T-cell (primary cell): ENCODE results near the gene LRRC75A. TPM values are rescaled to one million over a fixed set of nuclear protein-coding genes. Genes with fewer than 3 reads are reported as not detected.
"Not testable (repeated sequence)": the region's sequence is repeated elsewhere in the genome, so short reads cannot be mapped to it uniquely, and the experiment has no call there.

Source experiments
- ATAC-seq, 4 experiments: fragments of 200-7000 bp in 3 of 4; fragments of 150-1000 bp in 1 of 4; cut with Tn5 transposase; replicated peaks in 1 of 4; 1 replicate in 3 of 4; 2 replicates in 1 of 4; pipeline ENCODE4 v1.10.0; 2021; ENCODE audit warnings: moderate library complexity in 3 of 4, mild to moderate bottlenecking in 2 of 4, moderate number of reproducible peaks in 1 of 4
- CTCF ChIA-PET, 2 donors: fragments of 300-600 bp; sonication (Branson Sonifier 250); formaldehyde crosslinking; loops; one replicate each; lab custom pipeline; 2022; ENCODE audit warnings: antibody characterized with exemption in 2 of 2; lab: Charles Lee
- POLR2A ChIA-PET, 2 donors: fragments of 300-600 bp; sonication (Branson Sonifier 250); formaldehyde crosslinking; loops; one replicate each; lab custom pipeline; 2022; ENCODE audit warnings: antibody characterized with exemption in 2 of 2; lab: Charles Lee
- DNase-seq, 35 experiments: peaks; one replicate each; pipeline versions ENCODE4 v3.0.0 to v3.0.0-alpha.2; 2013 to 2023
- H3K27ac ChIP-seq: one replicate; pipeline ENCODE4 v1.5.1; 2013; ENCODE audit warnings: low read length
- H3K27me3 ChIP-seq, 2 experiments: replicated peaks in 1 of 2; 1 replicate in 1 of 2; 2 replicates in 1 of 2; pipeline versions ENCODE4 v1.6.1 to v1.7.0; 2013; ENCODE audit warnings: low read length in 1 of 2, mixed read lengths in 1 of 2; ENCODE audit not compliant: control insufficient read depth in 2 of 2, insufficient read depth in 2 of 2; ENCODE audit errors: extremely low read depth in 1 of 2
- H3K36me3 ChIP-seq, 2 donors: 1 replicate in 1 of 2; 2 replicates in 1 of 2; pipeline versions ENCODE4 v1.6.1 to v1.7.0; 2013; ENCODE audit warnings: low read length in 1 of 2; ENCODE audit not compliant: control insufficient read depth in 2 of 2, insufficient read depth in 1 of 2; ENCODE audit errors: extremely low read depth in 1 of 2
- H3K4me1 ChIP-seq, 2 experiments: 1 replicate in 1 of 2; 2 replicates in 1 of 2; pipeline versions ENCODE4 v1.6.1 to v1.7.0; 2013; ENCODE audit warnings: low read length in 2 of 2, mixed read lengths in 1 of 2; ENCODE audit not compliant: insufficient read depth in 2 of 2, control insufficient read depth in 1 of 2; ENCODE audit errors: extremely low read depth in 1 of 2
- H3K4me3 ChIP-seq, 2 donors: 1 replicate in 1 of 2; 2 replicates in 1 of 2; pipeline versions ENCODE4 v1.5.1 to v1.7.0; 2013; ENCODE audit warnings: mild to moderate bottlenecking in 2 of 2, low read length in 1 of 2, moderate library complexity in 1 of 2; ENCODE audit not compliant: control insufficient read depth in 1 of 2; ENCODE audit errors: extremely low read depth in 1 of 2
- H3K9me3 ChIP-seq: 2 replicates; pipeline ENCODE4 v1.7.0; 2013
- H3K27ac Mint-ChIP-seq, 2 donors: one replicate each; pipeline ENCODE4 v1.8.0; 2020 to 2021; ENCODE audit warnings: mild to moderate bottlenecking in 2 of 2, mixed read lengths in 2 of 2
- H3K27me3 Mint-ChIP-seq, 2 donors: one replicate each; pipeline ENCODE4 v1.8.0; 2021 to 2022; ENCODE audit warnings: mixed read lengths in 2 of 2
- H3K36me3 Mint-ChIP-seq: one replicate; pipeline ENCODE4 v1.8.0; 2021; ENCODE audit warnings: mixed read lengths
- H3K4me1 Mint-ChIP-seq, 3 donors: one replicate each; pipeline ENCODE4 v1.8.0; 2020 to 2022; ENCODE audit warnings: mixed read lengths in 3 of 3, mild to moderate bottlenecking in 1 of 3
- H3K4me3 Mint-ChIP-seq, 3 donors: one replicate each; pipeline ENCODE4 v1.8.0; 2020 to 2022; ENCODE audit warnings: mild to moderate bottlenecking in 3 of 3, mixed read lengths in 3 of 3, moderate library complexity in 3 of 3
- H3K9me3 Mint-ChIP-seq, 3 donors: one replicate each; pipeline ENCODE4 v1.8.0; 2020 to 2022; ENCODE audit warnings: mixed read lengths in 3 of 3
- WGBS: methylation state at CpG from one replicate; pipeline ENCODE4 v1.1.5; 2013; ENCODE audit warnings: missing lambda C conversion rate; ENCODE audit not compliant: insufficient coverage; 5-methylcytosine and 5-hydroxymethylcytosine counted together
- total RNA-seq, 35 experiments: library from RNA in 6 of 35; stranded (reverse) in 6 of 35; fragments of 120-200 nt in 1 of 35; gene quantifications; one replicate each; pipeline versions ENCODE4 v1.2.1 to v1.2.4 and lab custom pipeline; 2013 to 2026

Gene LRRC75A
- total RNA-seq, 5 donors from 2014 or later (not counting 1 experiment from before 2014, with no cell fraction given) = 3.5 to 7.8 (median 5.4) TPM

DNA sequence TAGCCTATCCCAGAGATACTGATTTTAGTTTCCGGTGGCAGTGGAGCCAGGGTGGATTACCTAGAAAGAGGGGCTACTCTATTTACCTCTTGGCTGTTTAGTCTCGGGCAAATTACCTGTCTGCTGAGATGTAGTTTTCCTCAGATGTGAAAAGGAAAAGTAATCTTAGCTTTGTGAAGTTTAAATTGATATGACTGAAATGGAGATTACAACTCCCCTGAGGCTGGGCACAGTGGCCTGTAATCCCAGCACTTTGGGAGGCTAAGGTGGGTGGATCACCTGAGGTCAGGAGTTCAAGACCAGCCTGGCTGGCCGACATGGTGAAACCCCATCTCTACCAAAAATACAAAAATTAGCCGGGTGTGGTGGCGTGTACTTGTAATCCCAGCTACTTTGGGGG lies 51.6 kb downstream of the LRRC75A start:
- peak overlapping the region; percentile 82 for H3K27ac ChIP-seq
- H3K4me3 ChIP-seq = peak overlapping the region; percentile 68 to 90
- H3K36me3 ChIP-seq = peaks cover 0 to 46% of the 10 kb centered on the region in 2 donors
- WGBS = no CpG with 5 or more reads among the region's 5 CpGs
- H3K27ac Mint-ChIP-seq = peak overlapping the region; percentile 97 to 98
- H3K27me3 ChIP-seq, H3K9me3 ChIP-seq, H3K9me3 Mint-ChIP-seq, POLR2A ChIA-PET, H3K27me3 Mint-ChIP-seq, ATAC-seq, DNase-seq: not testable (repeated sequence)
- H3K4me1 ChIP-seq = peaks cover 19 to 41% of the 10 kb centered on the region in 2 experiments
- H3K4me1 Mint-ChIP-seq = peaks cover 51 to 55% (median 55%) of the 10 kb centered on the region in 3 donors
- H3K4me3 Mint-ChIP-seq = peak overlapping the region; percentile 97 to 100 (median 97)
- H3K36me3 Mint-ChIP-seq = peaks cover 34% of the 10 kb centered on the region
- CTCF ChIA-PET = interaction anchor here in 1 of 2 donors (0.7 to 1.0 kb wide), 2 partner anchors 12 to 58 kb away, joined by 3 read pairs; no protein-coding TSS in a partner anchor

DNA sequence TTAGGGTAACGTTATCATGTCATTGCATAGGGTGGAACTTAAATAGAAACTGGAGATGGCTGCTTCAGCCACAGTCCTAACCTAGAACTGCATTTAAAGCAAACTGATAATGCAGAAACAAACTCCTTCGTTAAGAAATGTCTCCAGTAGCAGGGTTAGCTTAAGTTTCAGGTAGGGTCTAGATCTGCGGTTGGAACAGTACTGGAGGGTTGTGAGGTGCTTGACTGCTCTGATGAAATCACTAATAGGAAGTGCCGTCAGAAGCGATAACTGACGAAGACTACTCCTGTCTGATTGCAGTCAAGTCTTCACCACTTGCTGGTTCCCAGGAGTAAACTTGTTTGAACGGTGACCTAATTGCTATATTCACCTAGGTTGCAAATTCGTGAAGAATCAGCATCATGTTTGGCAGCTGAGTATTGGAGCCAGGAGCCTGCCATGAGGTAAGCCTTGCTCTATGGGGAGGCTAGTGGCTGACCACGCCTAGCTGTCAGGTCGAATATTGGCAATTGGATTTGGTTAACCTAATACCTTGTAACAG lies 52.1 kb downstream of the LRRC75A start:
- CTCF ChIA-PET = interaction anchor here (0.5 to 0.7 kb wide), 3 partner anchors 59 to 446 kb away, joined by 3 to 4 read pairs (median 3); no protein-coding TSS in a partner anchor
- peak overlapping the region; percentile 82 for H3K27ac ChIP-seq
- ATAC-seq (peak in 1 of 4 experiments; percentile 23), DNase-seq (peak in 29 of 35 experiments; percentile 6 to 69 (median 41))
- H3K36me3 ChIP-seq = peaks cover 0 to 45% of the 10 kb centered on the region in 2 donors
- peak overlapping the region; percentile 97 to 100 (median 97) for H3K4me3 Mint-ChIP-seq
- POLR2A ChIA-PET = no interaction called here
- no peaks in the 10 kb centered on the region for H3K27me3 ChIP-seq
- H3K4me1 ChIP-seq = peaks cover 19 to 41% of the 10 kb centered on the region in 2 experiments
- no peaks in the 10 kb centered on the region for H3K9me3 Mint-ChIP-seq
- peak overlapping the region; percentile 68 to 90 for H3K4me3 ChIP-seq
- H3K4me1 Mint-ChIP-seq = peaks cover 51 to 55% (median 55%) of the 10 kb centered on the region in 3 donors
- WGBS = 0% methylated on average over 6 of the region's 10 CpGs
- peaks cover 34% of the 10 kb centered on the region for H3K36me3 Mint-ChIP-seq
- peak overlapping the region; percentile 97 to 98 for H3K27ac Mint-ChIP-seq
- no peaks in the 10 kb centered on the region for H3K27me3 Mint-ChIP-seq
- H3K9me3 ChIP-seq = no peaks in the 10 kb centered on the region

DNA sequence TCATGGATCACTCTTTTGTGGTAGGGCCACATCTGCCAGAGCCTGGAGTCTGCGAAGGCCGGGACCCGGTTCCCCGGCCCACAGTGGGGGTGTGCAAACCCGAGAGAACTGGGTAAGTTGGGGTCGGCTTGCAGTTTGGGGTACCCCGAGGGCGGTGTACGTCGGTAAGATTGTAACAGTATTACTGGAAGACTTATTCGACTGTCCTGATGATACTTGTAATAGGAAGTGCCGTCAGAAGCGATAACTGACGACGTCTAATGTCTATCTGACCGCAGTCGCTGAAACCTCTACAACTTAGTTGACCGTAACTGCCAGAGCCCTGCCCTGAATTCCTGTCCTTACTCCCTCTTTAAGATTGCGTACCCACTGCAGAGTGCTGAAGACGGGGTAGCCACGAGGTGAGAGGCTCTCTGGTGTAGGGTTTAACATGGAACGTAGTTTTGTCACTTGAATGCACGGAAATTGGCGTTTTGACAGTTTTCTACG lies 52.6 kb downstream of the LRRC75A start:
- Mint-ChIP-seq H3K4me3 (peak overlapping the region; percentile 97 to 100 (median 97)), H3K27ac (peak overlapping the region; percentile 97 to 98), H3K4me1 (peaks cover 49 to 55% (median 55%) of the 10 kb centered on the region in 3 donors), H3K27me3 (no peaks in the 10 kb centered on the region), H3K36me3 (peaks cover 33% of the 10 kb centered on the region), H3K9me3 (no peaks in the 10 kb centered on the region)
- POLR2A ChIA-PET = interaction anchor here in 1 of 2 donors (1.3 to 1.6 kb wide), 2 partner anchors 58 to 97 kb away, joined by 8 to 19 read pairs; partner anchors contain the start of gene UBB
- under 1% methylated on average over 19 of the region's 25 CpGs for WGBS
- Histone ChIP-seq H3K4me3 (peak overlapping the region; percentile 68 to 90), H3K27me3 (no peaks in the 10 kb centered on the region), H3K27ac (peak overlapping the region; percentile 82), H3K36me3 (peaks cover 0 to 44% of the 10 kb centered on the region in 2 donors), H3K4me1 (peaks cover 19 to 41% of the 10 kb centered on the region in 2 experiments), H3K9me3 (no peaks in the 10 kb centered on the region)
- peak in 31 of 35 experiments; percentile 8 to 62 (median 29) for DNase-seq
- ATAC-seq = peak in 2 of 4 experiments; percentile 1 to 4
- CTCF ChIA-PET = interaction anchor here (0.5 to 1.3 kb wide), 4 partner anchors 11 to 447 kb away, joined by 3 to 6 read pairs (median 4); no protein-coding TSS in a partner anchor

DNA sequence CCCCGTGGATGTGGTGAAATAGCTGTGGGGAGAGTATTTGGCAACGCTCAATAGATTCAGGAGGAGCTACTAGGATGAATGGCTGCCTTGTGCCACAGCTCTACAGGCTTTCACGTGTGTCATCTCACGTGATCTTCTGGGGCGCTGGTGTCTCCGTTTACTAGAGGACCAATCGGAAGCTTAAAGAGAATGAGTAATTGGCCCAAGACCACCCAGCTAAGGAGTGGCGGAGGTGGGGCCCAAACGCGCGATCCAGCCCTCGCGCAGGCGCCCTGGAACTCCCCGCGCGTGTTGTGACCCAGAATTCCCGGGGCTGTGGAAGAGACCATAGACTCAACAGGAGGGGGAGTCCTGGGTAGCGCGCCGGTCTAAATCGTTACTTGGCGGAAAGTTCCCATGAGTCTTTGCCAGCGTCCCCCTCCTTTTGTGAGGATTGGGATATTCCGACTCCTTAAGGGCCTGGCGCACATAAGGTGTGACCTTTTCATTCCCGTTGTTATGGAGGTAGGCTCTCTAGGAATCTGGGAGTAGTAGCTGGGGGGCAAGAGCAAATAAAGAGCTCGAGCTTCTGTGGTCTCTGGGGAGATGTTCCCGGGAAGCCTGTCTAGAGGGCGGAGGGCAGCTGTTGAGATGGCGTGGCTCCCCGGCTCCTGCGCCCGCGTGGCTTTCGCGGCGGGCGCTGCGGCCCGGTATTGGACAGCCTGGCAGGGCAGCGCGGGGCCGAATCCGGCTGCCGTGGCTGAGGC lies 53.3 kb downstream of the LRRC75A start:
- CTCF ChIA-PET = interaction anchor here (0.6 to 1.5 kb wide), 13 partner anchors 10 to 225 kb away, joined by 3 to 17 read pairs (median 5); partner anchors contain the start of genes CENPV (in 1 of the 2), TRPV2 (in 1 of the 2) and UBB (in 1 of the 2)
- Mint-ChIP-seq H3K27ac (peak overlapping the region; percentile 97 to 98), H3K27me3 (no peaks in the 10 kb centered on the region), H3K9me3 (no peaks in the 10 kb centered on the region), H3K36me3 (peaks cover 30% of the 10 kb centered on the region), H3K4me1 (peaks cover 44 to 55% (median 52%) of the 10 kb centered on the region in 3 donors), H3K4me3 (peak overlapping the region; percentile 97 to 100 (median 97))
- Histone ChIP-seq H3K36me3 (peaks cover 0 to 37% of the 10 kb centered on the region in 2 donors), H3K4me1 (peaks cover 19 to 41% of the 10 kb centered on the region in 2 experiments), H3K4me3 (peak overlapping the region; percentile 68 to 90), H3K9me3 (no peaks in the 10 kb centered on the region), H3K27me3 (no peaks in the 10 kb centered on the region), H3K27ac (peak overlapping the region; percentile 82)
- POLR2A ChIA-PET = interaction anchor here (0.6 to 1.6 kb wide), 6 partner anchors 22 to 524 kb away, joined by 3 to 19 read pairs (median 7); partner anchors contain the start of gene UBB (in 1 of the 2)
- DNase-seq = peak; percentile 81 to 97 (median 92)
- ATAC-seq = peak; percentile 85 to 88 (median 87)
- under 1% methylated on average over 42 of the region's 46 CpGs for WGBS

DNA sequence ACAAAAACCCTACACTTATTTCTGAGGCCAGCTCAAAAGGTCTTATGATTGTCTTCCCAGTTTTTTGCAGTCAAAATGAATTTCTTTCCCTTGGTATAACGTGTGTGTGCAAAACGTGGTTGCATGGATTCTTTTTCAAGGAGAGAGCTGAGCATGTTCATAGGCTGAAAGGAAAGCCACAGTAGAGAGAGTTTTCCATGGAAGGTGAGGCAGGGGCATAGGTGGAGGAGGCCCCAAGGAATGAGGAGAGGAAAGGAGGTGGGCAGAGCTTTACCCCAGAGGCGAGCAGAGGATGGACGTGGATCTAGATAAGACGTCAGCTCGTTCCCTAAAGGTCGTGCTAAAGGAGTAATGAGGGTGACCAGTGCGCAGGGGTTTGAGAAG lies 53.8 kb downstream of the LRRC75A start:
- no peaks in the 10 kb centered on the region for H3K9me3 ChIP-seq
- ATAC-seq = peak in 2 of 4 experiments; percentile 1
- no peaks in the 10 kb centered on the region for H3K27me3 ChIP-seq
- peak overlapping the region; percentile 82 for H3K27ac ChIP-seq
- peaks cover 44 to 55% (median 51%) of the 10 kb centered on the region in 3 donors for H3K4me1 Mint-ChIP-seq
- ChIA-PET POLR2A (interaction anchor here (0.6 to 1.6 kb wide), 6 partner anchors 22 to 524 kb away, joined by 3 to 19 read pairs (median 7); partner anchors contain the start of gene UBB (in 1 of the 2)), CTCF (interaction anchor here (0.6 to 1.5 kb wide), 13 partner anchors 9 to 224 kb away, joined by 3 to 17 read pairs (median 5); partner anchors contain the start of genes CENPV (in 1 of the 2), TRPV2 (in 1 of the 2) and UBB (in 1 of the 2))
- DNase-seq = no peak
- peak overlapping the region; percentile 97 to 100 (median 97) for H3K4me3 Mint-ChIP-seq
- peak overlapping the region; percentile 53 to 90 for H3K4me3 ChIP-seq
- 24% methylated on average over 8 of the region's 8 CpGs for WGBS
- no peaks in the 10 kb centered on the region for H3K9me3 Mint-ChIP-seq
- H3K4me1 ChIP-seq = peaks cover 19 to 37% of the 10 kb centered on the region in 2 experiments
- H3K36me3 ChIP-seq = peaks cover 0 to 33% of the 10 kb centered on the region in 2 donors
- H3K27ac Mint-ChIP-seq = peak overlapping the region; percentile 97 to 98
- H3K36me3 Mint-ChIP-seq = peaks cover 29% of the 10 kb centered on the region
- no peaks in the 10 kb centered on the region for H3K27me3 Mint-ChIP-seq
